HG03196 (cell line): ENCODE measurements around the gene ALDH1L2.
"Not testable (repeated sequence)": the region's sequence is repeated elsewhere in the genome, so short reads cannot be mapped to it uniquely, and the experiment has no call there.

ENCODE experiments used
- ATAC-seq: cut with Tn5 transposase; IDR thresholded peaks from one replicate; pipeline ENCODE4 v1.9.1; 2021; ENCODE audit not compliant: unreplicated experiment

Gene ALDH1L2

GRCh38 chr12:105084251-105085250 lies at the start of gene ALDH1L2:
TSS of gene ALDH1L2 (minus strand) at chr12:105084458. CDS start at chr12:105084436, 22 bp downstream.
- ATAC-seq, result peak; percentile 81

- ATAC-seq, result no peak
These were observed 36.3 kb upstream of the ALDH1L2 start for GRCh38 chr12:105120551-105120950.

- no peak for ATAC-seq
These were observed 32.7 kb upstream of the ALDH1L2 start for GRCh38 chr12:105116969-105117368.

- no peak for ATAC-seq
These were observed 28.8 kb upstream of the ALDH1L2 start for GRCh38 chr12:105113094-105113493.

GRCh38 chr12:105110851-105111250 lies 26.6 kb upstream of the ALDH1L2 start:
- no peak for ATAC-seq

GRCh38 chr12:105109465-105110212 lies 25.4 kb upstream of the ALDH1L2 start:
- ATAC-seq, result no peak

GRCh38 chr12:105107494-105108371 lies 23.5 kb upstream of the ALDH1L2 start, which contains the start of gene WASHC4:
TSS of gene WASHC4 (plus strand) at chr12:105107731. CDS start at chr12:105107801, 70 bp downstream.
- peak; percentile 89 for ATAC-seq

GRCh38 chr12:105107171-105107493 lies 22.9 kb upstream of the ALDH1L2 start:
- peak; percentile 7 for ATAC-seq

- ATAC-seq, result no peak
These were observed 22.4 kb upstream of the ALDH1L2 start for GRCh38 chr12:105106621-105107020.

- ATAC-seq, result no peak
These were observed 20.5 kb upstream of the ALDH1L2 start for GRCh38 chr12:105104762-105105161.

GRCh38 chr12:105102673-105103072 lies 18.4 kb upstream of the ALDH1L2 start:
- ATAC-seq, result no peak

GRCh38 chr12:105100998-105101397 lies 16.7 kb upstream of the ALDH1L2 start:
- ATAC-seq, result no peak

- no peak for ATAC-seq
These were observed 16.1 kb upstream of the ALDH1L2 start for GRCh38 chr12:105100207-105100985.

GRCh38 chr12:105099356-105099755 lies 15.1 kb upstream of the ALDH1L2 start:
- ATAC-seq, result no peak

- ATAC-seq, result not testable (repeated sequence)
These were observed 11.1 kb upstream of the ALDH1L2 start for GRCh38 chr12:105095338-105095737.

GRCh38 chr12:105092336-105092735 lies 8.1 kb upstream of the ALDH1L2 start:
- ATAC-seq, result no peak

- no peak for ATAC-seq
These were observed 7.4 kb upstream of the ALDH1L2 start for GRCh38 chr12:105091476-105092206.

- no peak for ATAC-seq
These were observed 6.1 kb upstream of the ALDH1L2 start for GRCh38 chr12:105090361-105090760.

GRCh38 chr12:105089817-105090216 lies 5.6 kb upstream of the ALDH1L2 start:
- ATAC-seq, result no peak
